Omental fat pad (tissue), 4 donors: Measurements from ENCODE around the gene MRPL23. TPM values are rescaled to one million over a fixed set of nuclear protein-coding genes. Genes with fewer than 3 reads are reported as not detected.

Source experiments
- ATAC-seq: fragments of 150-250 bp; one replicate; pipeline ENCODE4 v1.9.1; 2016; ENCODE audit warnings: mild to moderate bottlenecking, moderate library complexity; ENCODE audit not compliant: low FRiP score
- DNase-seq: peaks from one replicate; pipeline ENCODE4 v3.0.0-alpha.2; 2019; ENCODE audit warnings: low spot score
- total RNA-seq, 4 donors: library from RNA; depleted of rRNA; stranded (reverse); fragments of >200 nt; gene quantifications; one replicate each; pipeline ENCODE4 v1.1.0, GENCODE V29; 2016
- TF ChIP-seq, protein P1 (sequence below), 3 donors: fragments of 450-650 bp; IDR thresholded peaks; one replicate each; pipeline ENCODE4 v1.5.1; 2016 to 2017; ENCODE audit warnings: antibody characterized with exemption in 3 of 3, mild to moderate bottlenecking in 3 of 3, moderate library complexity in 2 of 3

Gene MRPL23
- total RNA-seq, 4 donors from 2014 or later, result 82.3 to 114 (median 111) TPM

DNA sequence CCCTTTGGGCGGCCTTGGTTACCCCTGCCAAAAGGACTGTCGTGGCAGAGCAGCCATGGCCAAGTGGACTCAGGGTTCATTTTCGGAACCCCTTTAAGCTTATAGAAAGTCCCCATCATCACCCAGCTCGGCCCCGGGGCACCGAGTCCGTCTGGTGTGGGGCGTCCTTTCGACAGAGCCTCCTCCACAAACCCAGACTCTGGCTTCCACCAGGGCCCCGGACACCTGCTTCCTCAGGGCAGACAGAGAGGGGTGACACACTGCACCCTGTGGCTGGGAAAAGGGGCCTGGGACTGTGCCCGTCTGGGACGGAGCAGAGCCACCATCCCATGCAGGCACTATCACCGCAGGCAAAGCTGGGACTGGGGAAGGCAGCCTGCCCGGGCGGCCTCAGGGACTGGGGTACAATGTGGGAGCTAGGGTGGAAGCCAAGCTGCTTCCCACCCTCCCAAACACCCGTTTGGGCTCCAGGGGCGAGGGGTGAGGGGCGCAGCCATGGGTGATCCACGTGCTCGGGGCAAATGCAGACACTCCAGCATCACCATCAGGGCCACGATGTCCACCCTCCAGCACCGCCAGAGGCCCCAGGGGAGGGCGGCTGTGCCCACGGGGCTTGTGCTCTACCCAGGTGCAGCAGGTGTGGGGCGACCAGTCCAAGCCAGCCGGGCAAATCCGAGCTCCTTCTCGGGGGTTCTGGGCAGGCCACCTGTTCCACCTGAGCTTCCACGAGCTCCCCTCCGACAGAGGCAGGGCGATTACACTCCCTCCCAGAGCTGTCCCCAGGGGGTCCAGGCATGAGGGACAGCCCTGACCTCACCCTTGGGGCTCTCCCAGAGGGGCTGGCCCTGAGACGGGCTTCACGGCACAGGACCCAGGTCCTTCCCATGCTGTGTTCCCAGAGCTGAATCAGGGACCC lies 11.7 kb upstream of the MRPL23 start:
- ATAC-seq, result no peak
- TF ChIP-seq, protein P1, sequence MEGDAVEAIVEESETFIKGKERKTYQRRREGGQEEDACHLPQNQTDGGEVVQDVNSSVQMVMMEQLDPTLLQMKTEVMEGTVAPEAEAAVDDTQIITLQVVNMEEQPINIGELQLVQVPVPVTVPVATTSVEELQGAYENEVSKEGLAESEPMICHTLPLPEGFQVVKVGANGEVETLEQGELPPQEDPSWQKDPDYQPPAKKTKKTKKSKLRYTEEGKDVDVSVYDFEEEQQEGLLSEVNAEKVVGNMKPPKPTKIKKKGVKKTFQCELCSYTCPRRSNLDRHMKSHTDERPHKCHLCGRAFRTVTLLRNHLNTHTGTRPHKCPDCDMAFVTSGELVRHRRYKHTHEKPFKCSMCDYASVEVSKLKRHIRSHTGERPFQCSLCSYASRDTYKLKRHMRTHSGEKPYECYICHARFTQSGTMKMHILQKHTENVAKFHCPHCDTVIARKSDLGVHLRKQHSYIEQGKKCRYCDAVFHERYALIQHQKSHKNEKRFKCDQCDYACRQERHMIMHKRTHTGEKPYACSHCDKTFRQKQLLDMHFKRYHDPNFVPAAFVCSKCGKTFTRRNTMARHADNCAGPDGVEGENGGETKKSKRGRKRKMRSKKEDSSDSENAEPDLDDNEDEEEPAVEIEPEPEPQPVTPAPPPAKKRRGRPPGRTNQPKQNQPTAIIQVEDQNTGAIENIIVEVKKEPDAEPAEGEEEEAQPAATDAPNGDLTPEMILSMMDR (IDR thresholded peaks at IDR 0.05), result no peak

DNA sequence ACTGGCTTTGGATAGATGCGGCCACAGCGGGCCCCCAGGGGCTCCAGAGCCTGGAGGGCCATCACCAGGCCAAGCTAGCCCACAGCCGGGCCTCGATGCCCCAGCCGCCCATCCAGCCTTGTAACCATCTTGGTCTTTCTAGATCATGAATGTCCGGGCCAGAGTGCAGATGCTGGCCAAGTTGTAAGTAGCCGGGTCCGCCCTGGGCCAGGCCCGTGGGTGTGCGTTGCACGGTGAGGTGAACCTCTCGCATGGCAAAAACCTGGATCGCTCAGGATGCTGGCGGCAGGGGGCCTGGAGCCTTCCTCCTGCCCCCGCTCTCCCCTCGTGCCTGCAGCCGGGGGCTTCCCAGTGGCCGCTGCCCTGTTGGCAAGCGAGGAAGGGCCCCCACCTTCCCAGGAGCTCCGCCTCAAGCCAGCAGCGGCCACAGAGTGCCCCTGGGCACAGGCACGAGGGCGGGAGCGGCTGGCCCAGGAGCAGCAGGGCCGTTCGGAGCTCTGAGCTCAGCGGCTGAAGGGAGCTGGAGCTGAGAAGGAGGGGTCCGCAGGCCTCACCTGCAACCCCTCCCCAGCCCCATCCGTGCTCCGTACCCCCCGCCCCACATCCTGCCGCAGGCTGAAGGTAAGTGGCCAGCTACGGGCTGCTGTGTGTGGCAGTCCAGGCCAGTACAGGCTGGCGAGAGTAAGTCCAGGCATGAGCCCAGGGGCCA lies 10.9 kb upstream of the MRPL23 start:
- TF ChIP-seq, protein P1 (IDR thresholded peaks at IDR 0.05), result no peak
- DNase-seq (no peak), ATAC-seq (no peak)

More for the DNA sequence above, 11.7 kb upstream of the MRPL23 start:
- DNase-seq, result no peak

DNA sequence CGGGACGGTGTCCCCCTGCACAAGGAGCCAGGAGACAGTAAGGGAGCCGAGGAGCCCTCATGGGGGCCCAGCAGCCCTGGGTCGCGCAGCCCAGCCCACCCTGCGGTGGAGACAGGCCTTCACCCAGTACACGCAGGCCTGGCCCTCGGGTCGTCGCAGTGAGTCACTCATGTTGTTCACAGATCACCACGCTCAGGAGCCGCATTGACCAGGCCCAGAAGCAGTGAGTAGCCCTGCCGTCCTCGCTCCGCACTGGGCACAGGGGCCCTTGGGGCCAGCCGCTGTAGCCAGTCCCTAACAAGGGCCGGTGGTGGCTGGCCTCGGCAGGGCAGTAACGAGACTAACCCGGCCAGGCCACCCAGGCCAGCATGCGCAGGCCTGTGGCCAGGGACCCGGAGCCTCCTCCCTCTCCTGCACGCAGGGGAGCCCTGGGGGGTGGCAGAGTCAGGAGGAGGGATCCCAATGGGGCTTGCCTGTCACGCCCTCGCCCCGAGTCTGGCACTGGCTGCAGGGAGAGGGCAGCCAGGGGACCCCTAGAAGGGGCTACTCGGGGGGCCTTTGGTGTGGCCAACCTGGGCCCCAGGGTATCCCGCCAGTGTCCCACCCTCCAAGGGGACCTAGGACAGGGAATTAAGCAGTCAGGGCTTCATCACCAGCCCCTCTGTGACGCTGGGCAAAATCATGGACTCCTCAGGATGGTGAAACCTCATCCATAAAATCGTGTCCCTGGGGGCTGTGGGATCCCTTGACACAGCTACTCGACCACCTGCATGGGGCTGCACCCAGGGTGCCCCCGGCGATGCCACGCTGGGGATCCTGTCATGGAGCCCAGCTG lies 10.1 kb upstream of the MRPL23 start:
- DNase-seq, result no peak
- TF ChIP-seq, protein P1 (IDR thresholded peaks at IDR 0.05), result no peak
- ATAC-seq, result no peak

DNA sequence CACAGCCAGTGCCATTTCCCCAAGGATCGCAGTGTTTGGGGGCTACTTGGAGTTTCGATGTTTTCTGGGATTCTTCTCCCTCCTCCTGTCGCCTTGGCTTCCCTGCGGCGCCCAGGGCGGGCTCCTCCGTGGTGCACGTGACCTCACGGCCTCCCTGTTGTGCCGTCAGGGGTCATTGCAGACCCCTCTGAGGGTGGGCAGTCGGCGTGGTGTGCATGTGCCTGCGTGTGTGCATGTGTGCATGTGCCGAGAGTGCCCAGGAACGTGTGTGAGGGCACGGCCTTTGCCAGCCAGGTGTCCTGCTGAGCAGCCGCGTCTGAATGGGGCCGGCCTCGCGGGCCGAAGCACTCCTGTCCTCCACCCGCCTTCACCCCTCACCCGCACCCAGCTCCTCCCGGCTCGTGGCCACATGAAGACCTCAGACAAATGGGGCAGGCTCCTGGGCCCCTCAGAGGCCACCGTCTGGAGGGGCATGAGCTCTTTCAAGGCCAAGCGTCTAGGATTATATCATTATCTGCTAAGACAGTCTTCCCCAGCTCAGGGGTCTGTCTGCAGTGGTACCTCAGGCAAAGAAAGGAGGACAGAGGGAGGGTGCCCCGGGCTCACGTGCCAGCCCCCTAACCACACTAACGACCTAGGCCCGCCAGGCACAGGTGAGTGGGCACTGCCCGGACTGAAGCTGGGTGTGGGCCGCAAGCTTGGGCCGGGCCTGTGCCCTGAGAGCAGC lies 9.4 kb upstream of the MRPL23 start:
- TF ChIP-seq, protein P1 (IDR thresholded peaks at IDR 0.05), result no peak
- no peak for ATAC-seq
- no peak for DNase-seq

DNA sequence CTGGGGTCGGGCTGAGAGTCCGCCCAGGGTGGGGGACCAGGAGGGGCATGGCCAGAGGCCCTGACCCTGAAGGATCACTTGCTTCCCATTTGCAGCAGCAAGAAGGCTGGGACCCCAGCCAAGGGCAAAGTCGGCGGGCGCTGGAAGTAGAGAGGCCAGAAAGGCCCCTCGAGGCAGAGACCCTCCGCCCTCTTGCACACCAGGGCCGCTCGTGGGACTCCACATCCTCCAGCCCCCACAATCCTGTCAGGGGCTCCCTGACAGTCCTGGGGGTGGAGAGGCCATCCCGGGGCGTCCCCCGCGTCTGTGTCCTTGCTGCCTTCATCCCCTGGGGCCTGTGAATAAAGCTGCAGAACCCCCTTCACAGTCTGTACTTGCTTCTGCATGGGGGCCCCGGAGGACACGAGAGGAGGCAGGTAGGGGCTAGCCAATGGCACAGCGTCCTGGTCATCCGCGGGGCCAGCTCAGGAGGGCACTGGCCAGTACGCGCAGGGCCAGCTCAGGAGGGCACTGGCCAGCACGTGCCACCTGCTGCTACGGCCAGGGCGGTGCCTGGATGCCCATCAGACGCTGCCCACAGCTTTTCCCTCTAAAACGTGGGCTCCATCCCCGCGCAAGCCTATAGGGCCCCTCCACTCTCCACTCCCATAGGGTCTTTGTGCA lies 8.7 kb upstream of the MRPL23 start:
- DNase-seq, result no peak
- no peak for ATAC-seq
- TF ChIP-seq, protein P1 (IDR thresholded peaks at IDR 0.05), result no peak
